LoVo (cell line): ENCODE measurements around the gene FIGN.

Experiments
- DNase-seq: peaks from one replicate; pipeline ENCODE4 v3.0.0-alpha.2; 2016; ENCODE audit warnings: low spot score

FIGN gene, protein sequence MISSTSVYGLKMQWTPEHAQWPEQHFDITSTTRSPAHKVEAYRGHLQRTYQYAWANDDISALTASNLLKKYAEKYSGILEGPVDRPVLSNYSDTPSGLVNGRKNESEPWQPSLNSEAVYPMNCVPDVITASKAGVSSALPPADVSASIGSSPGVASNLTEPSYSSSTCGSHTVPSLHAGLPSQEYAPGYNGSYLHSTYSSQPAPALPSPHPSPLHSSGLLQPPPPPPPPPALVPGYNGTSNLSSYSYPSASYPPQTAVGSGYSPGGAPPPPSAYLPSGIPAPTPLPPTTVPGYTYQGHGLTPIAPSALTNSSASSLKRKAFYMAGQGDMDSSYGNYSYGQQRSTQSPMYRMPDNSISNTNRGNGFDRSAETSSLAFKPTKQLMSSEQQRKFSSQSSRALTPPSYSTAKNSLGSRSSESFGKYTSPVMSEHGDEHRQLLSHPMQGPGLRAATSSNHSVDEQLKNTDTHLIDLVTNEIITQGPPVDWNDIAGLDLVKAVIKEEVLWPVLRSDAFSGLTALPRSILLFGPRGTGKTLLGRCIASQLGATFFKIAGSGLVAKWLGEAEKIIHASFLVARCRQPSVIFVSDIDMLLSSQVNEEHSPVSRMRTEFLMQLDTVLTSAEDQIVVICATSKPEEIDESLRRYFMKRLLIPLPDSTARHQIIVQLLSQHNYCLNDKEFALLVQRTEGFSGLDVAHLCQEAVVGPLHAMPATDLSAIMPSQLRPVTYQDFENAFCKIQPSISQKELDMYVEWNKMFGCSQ

DNA sequence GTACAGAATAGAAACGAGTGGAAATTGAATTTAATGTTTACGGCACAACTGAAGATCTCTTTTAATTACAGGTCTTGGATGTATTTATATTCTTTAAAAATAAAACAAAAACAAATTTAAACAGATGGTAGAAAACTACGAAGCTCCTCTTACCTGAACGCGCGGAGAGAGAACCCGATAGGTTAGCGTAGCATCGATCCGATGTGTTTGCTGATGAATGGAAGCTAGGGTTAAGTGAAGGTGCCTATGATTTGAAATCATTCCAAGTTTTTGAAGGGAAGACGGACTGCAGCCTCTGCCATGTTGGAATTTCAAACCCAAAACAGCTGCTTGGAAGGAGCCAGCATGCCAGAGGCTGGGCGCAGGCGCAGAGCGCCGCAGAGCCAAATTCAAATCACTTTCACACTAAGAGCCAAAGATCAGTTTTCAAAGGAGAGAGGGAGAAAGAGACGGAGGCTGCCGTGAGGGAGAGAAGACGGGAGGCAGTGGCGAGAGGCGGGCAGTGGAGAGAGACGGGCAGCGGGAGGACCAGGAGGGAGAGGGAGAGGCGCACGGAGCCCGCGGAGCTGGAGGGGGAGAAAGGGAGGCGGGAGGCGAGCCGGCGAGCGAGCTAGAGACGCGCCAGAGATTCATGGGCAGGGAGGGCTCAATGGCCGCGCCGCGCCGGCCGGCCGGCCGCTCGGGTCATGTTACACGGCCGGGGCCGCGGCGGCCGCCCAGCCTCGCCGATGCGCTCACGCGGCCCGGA, at the start of gene FIGN:
Gene FIGN (minus strand): TSS at position 324 of the 748 bp plus-strand sequence. CDS start 1,081 bp downstream, outside the sequence.
- DNase-seq = no peak

- DNase-seq = no peak
Measured at GRCh38 chr2:163785162-163785561, 49.4 kb upstream of the FIGN start.

DNA sequence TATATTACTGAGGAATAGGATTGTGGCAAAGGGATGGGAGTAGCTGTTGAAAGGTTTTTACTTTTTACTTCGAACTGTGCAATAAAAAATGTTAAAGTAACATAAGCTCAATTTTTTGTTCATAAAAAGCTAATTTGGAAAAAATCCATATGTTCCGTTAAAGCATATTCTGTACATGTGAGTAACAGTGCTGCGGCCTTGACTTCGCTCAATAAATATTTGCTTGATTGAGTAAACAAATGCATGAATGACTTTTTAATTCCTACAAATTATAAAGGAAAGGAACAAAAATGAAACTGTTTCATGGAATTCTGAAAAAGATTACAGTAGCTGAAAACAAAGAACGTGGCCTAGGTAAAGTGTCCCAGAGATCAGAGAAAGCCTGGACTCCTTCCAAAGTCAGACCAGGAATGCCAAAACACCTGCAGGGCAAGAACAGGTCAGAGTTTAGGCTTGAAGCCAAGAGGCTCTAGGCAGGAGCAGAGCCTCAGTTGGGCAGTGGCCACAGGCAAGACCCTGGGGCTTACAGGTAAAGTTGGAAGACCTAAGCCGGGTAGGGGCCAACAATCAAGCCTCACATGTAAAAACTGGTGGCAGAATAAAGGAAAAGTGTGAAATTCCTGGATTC, 44.3 kb upstream of the FIGN start:
- DNase-seq = peak; percentile 37

- peak; percentile 30 for DNase-seq
Measured at GRCh38 chr2:163778045-163778781, 42.4 kb upstream of the FIGN start.

- DNase-seq = no peak
Measured at GRCh38 chr2:163775304-163775703, 39.5 kb upstream of the FIGN start.

DNA sequence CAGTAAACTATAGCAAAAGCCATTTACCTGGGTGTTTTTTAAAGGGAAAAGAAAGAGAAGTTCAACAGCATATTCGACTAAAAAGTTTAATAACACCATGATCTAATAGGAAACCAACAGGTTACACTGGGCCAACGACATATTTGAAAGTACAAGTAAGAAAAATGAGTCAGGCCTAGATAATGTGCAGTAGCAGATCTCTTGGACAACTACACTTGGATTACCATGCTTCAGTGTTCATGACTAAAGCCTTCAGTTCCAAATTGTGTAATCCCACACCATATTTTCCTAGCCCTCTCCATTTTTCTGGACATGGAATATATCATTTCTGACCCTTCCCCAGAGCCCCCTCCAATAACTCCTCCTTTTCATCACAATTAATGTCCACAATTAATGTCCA, 39.1 kb upstream of the FIGN start:
- no peak for DNase-seq

DNA sequence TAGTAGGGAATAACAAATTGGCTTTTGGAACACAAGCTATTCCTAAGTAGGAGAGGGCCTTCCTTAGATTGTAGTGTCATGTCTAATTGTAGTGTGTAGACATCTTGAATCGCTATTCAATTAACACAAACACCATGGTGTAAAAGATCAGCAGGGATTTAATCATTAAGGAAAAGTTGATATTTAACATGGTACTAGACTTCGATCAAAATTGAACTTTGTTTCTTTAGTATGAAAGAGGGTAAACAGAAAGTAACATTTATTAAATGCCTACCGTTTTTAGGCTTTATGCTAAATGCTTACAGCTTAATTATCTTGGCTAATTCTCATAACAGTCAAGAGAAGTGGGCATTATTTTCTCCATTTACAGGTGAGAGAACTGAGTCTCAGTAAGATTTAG, 37.5 kb upstream of the FIGN start:
- no peak for DNase-seq

DNA sequence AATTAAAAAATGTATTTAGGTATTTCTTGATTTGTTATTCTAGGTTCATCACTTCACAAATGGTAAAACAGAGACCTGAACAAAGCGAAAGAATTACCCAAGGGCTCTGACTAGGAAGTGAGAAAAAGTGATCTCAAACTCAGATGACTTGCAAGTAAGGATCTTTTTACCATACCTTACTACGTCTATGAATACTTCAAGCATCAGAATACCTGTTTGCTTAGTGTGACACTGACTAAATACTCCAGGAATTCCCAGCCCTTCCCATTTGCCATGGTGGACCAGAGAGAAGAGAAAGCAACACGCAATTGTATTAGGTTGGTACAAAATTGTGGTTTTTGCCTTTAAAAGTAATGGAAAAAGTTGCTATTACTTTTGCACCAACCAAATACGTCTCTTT, 35.8 kb upstream of the FIGN start:
- DNase-seq = no peak

- no peak for DNase-seq
Measured at GRCh38 chr2:163768881-163769695, 33.3 kb upstream of the FIGN start.

- no peak for DNase-seq
Measured at GRCh38 chr2:163767097-163767496, 31.3 kb upstream of the FIGN start.

GRCh38 chr2:163764566-163764965, 28.8 kb upstream of the FIGN start:
- DNase-seq = no peak

- no peak for DNase-seq
Measured at GRCh38 chr2:163759013-163759412, 23.2 kb upstream of the FIGN start.

GRCh38 chr2:163757814-163758213, 22.0 kb upstream of the FIGN start:
- DNase-seq = no peak

DNA sequence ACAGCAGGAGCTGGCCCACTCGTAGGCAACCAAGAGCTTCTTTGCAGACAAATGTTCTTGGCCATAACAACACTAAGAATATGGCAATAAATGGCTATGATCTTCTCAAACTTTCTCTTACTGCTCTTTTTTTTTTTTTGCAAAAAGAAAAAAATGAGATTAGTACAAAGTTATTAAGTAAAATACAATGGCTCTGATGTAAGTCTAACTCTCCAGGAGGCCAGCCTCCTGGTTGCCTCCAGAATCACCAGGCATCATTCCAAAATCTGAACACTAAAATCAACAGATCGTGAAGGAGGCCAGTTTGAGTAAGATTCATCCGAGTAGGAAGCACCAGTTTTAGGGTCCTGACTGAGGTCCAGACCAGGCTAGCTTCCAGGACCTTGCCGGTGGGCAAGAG, 20.8 kb upstream of the FIGN start:
- no peak for DNase-seq

- DNase-seq = no peak
Measured at GRCh38 chr2:163755366-163755765, 19.6 kb upstream of the FIGN start.

DNA sequence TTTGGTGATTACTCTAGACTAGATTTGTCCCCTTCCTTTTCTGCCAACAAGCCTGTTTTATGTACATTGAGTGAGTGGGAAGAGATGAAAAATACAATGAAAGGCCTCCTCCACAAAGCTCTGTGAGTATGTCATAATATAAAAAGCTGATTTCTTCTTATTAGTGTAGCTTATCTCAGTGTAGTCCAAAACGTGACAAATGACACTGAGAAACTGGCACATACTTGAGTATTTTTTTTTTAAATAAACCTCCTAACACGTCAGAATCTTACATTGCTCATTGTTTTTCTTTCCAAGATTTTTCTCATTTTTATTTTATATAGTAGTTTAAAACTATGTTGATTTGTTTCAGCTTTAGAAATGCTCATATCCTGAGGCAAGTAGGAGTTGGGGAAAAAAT, 17.9 kb upstream of the FIGN start:
- DNase-seq = no peak

DNA sequence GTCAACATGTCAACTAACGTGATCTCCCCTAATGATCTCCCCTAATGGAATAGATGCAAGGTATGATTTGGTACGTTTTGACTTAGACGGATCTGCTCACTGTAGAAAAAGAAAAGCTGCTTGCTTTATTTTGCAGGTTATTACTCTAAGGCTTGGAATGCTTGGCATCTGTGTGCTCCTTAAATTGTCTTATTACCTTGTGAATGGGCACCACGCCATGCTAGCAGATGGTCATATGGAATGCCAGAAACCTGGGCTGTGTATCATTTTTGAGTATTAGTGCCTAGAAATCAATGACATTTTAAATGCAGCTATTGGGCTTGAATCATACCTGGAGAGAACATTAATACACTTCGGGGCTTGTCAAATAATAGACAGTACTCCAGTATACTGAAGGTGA, 16.5 kb upstream of the FIGN start:
- DNase-seq = no peak

- no peak for DNase-seq
Measured at GRCh38 chr2:163751696-163752095, 15.9 kb upstream of the FIGN start.

- no peak for DNase-seq
Measured at GRCh38 chr2:163748420-163748819, 12.6 kb upstream of the FIGN start.

DNA sequence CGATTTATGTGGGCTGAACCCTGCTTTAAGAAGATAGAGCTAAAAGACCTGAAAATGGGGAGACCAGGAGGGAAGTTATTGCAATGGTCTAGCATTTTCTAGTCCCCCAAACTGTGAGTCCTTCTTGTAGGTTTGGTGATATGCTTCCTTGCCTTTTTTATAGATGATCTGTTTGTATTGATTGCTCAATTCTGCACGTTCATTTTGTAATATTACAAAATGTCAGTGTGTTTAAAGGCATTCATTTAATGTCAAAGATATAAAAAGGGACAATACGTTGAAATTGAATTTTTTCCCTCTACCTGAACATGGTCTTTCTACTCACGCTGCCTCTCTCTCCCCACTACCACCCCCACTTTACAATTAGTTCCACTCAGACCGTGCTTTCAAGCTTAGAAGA, 5.6 kb upstream of the FIGN start:
- DNase-seq = no peak

- no peak for DNase-seq
Measured at GRCh38 chr2:163737563-163737962, 1.8 kb upstream of the FIGN start.
